G401 (cell line): Measurements from ENCODE around the gene UBN2. TPM values are rescaled to one million over a fixed set of nuclear protein-coding genes. Genes with fewer than 3 reads are reported as not detected.

Experiments
- DNase-seq: peaks from one replicate; pipeline ENCODE4 v3.0.0-alpha.2; 2015; ENCODE audit warnings: low spot score
- in situ Hi-C: cut with HindIII; loops from 2 replicates; pipeline ENCODE4 v1.10.0; 2016; ENCODE audit warnings: low sequenced_read_pairs, mixed read lengths
- total RNA-seq: library from RNA; depleted of rRNA; stranded (reverse); fragments of >200 nt; shearing (Covaris generic); gene quantifications from 2 replicates; pipeline ENCODE4 v1.2.3, GENCODE V29; 2014; rRNA removed

UBN2 gene
- total RNA-seq, 1 experiment from 2014 or later: 4.1 TPM

- in situ Hi-C loops: no loop called here
- DNase-seq: no peak
These were observed 108.0 kb downstream of the UBN2 start for GRCh38 chr7:139339025-139339424.

GRCh38 chr7:139339698-139340036 lies 108.6 kb downstream of the UBN2 start:
- in situ Hi-C loops: no loop called here
- no peak for DNase-seq

- DNase-seq: peak; percentile 100
- in situ Hi-C loops: no loop called here
These were observed 109.2 kb downstream of the UBN2 start for GRCh38 chr7:139340037-139340807.

- no peak for DNase-seq
- in situ Hi-C loops: no loop called here
These were observed 109.7 kb downstream of the UBN2 start for GRCh38 chr7:139340808-139341057.

- in situ Hi-C loops: no loop called here
- DNase-seq: peak; percentile 97
These were observed 110.2 kb downstream of the UBN2 start, which contains the start of gene FMC1 for GRCh38 chr7:139341058-139341775. TSS of gene FMC1 (plus strand) at chr7:139341337. CDS start at chr7:139341385, 48 bp downstream.

- DNase-seq: no peak
- in situ Hi-C loops: no loop called here
These were observed 110.8 kb downstream of the UBN2 start for GRCh38 chr7:139341776-139342226.

GRCh38 chr7:139345042-139345441 lies 114.0 kb downstream of the UBN2 start:
- in situ Hi-C loops: no loop called here
- no peak for DNase-seq

- in situ Hi-C loops: no loop called here
- no peak for DNase-seq
These were observed 120.0 kb downstream of the UBN2 start for GRCh38 chr7:139351027-139351426.

GRCh38 chr7:139354729-139355128 lies 123.7 kb downstream of the UBN2 start:
- in situ Hi-C loops: no loop called here
- no peak for DNase-seq

- in situ Hi-C loops: no loop called here
- no peak for DNase-seq
These were observed 124.3 kb downstream of the UBN2 start for GRCh38 chr7:139355320-139355719.

Other genes starting within 250 kb of the UBN2 start
- gene KIAA1549, start 249.8 kb upstream of the UBN2 start, total RNA-seq: 0.86 and 1.3 TPM in 2 replicates
- gene ZC3HAV1L, start 195.2 kb upstream of the UBN2 start, total RNA-seq: 22.2 and 22.3 TPM in 2 replicates
- gene ZC3HAV1, start 121.5 kb upstream of the UBN2 start, total RNA-seq: 8.9 and 14.3 TPM in 2 replicates
- 12.3 and 15.1 TPM in 2 replicates for gene FMC1, start 110.1 kb downstream of the UBN2 start, total RNA-seq
- gene LUC7L2, start 128.7 kb downstream of the UBN2 start, total RNA-seq: 53.2 and 71.8 TPM in 2 replicates